Ectodermal cell (in vitro differentiated cells): ENCODE data around the gene TCEA2.

Source experiments
- H3K27ac ChIP-seq: 2 replicates; pipeline ENCODE4 v1.7.0; 2013; ENCODE audit warnings: mild to moderate bottlenecking, low read depth, low read length; ENCODE audit not compliant: insufficient read depth, poor library complexity, severe bottlenecking
- H3K27me3 ChIP-seq: 2 replicates; pipeline ENCODE4 v1.7.0; 2013; ENCODE audit warnings: mild to moderate bottlenecking, low read length; ENCODE audit not compliant: insufficient read depth, control insufficient read depth, poor library complexity, severe bottlenecking
- H3K36me3 ChIP-seq: one replicate; pipeline ENCODE4 v1.7.0; 2013; ENCODE audit warnings: low read length; ENCODE audit not compliant: control insufficient read depth, insufficient read depth
- H3K4me1 ChIP-seq: one replicate; pipeline ENCODE4 v1.7.0; 2013; ENCODE audit warnings: low read length; ENCODE audit not compliant: control insufficient read depth, insufficient read depth
- H3K4me3 ChIP-seq: 2 replicates; pipeline ENCODE4 v1.7.0; 2013; ENCODE audit warnings: low read depth, low read length, control low read depth; ENCODE audit not compliant: insufficient read depth
- H3K9me3 ChIP-seq: 2 replicates; pipeline ENCODE4 v1.7.0; 2013; ENCODE audit warnings: mild to moderate bottlenecking, low read length, moderate library complexity; ENCODE audit not compliant: control insufficient read depth
- WGBS, 2 experiments: methylation state at CpG; one replicate each; pipeline ENCODE4 v1.1.7; 2013; ENCODE audit warnings: missing lambda C conversion rate in 2 of 2; 5-methylcytosine and 5-hydroxymethylcytosine counted together

The TCEA2 gene

GRCh38 chr20:64119301-64119680 lies 56.3 kb downstream of the TCEA2 start:
- no peaks in the 10 kb centered on the region for H3K36me3 ChIP-seq
- H3K4me3 ChIP-seq: no peak overlapping the region
- no peaks in the 10 kb centered on the region for H3K9me3 ChIP-seq
- H3K4me1 ChIP-seq: no peaks in the 10 kb centered on the region
- peaks cover 4% of the 10 kb centered on the region for H3K27me3 ChIP-seq
- 84% methylated on average over 8 of the region's 8 CpGs for WGBS, 2 experiments
- H3K27ac ChIP-seq: no peak overlapping the region

GRCh38 chr20:64119681-64120341 lies 56.8 kb downstream of the TCEA2 start:
- peaks cover 4% of the 10 kb centered on the region for H3K27me3 ChIP-seq
- no peak overlapping the region for H3K27ac ChIP-seq
- H3K4me1 ChIP-seq: no peaks in the 10 kb centered on the region
- 76 to 78% methylated on average over 14 of the region's 14 CpGs for WGBS, 2 experiments
- no peaks in the 10 kb centered on the region for H3K9me3 ChIP-seq
- H3K36me3 ChIP-seq: no peaks in the 10 kb centered on the region
- H3K4me3 ChIP-seq: no peak overlapping the region

- Histone ChIP-seq H3K36me3 (no peaks in the 10 kb centered on the region), H3K4me3 (no peak overlapping the region), H3K27ac (no peak overlapping the region), H3K4me1 (no peaks in the 10 kb centered on the region), H3K27me3 (peaks cover 4% of the 10 kb centered on the region), H3K9me3 (no peaks in the 10 kb centered on the region)
- WGBS, 2 experiments: 89 to 93% methylated on average over 12 of the region's 12 CpGs
Measured at GRCh38 chr20:64121586-64121985, 58.6 kb downstream of the TCEA2 start.
